CD4-positive, alpha-beta T cell treated with Interleukin-4 for 4 hours (primary cell): Measurements from ENCODE around the gene SPIB.
A peak's percentile ranks its signal among the peaks of the same experiment; 100 is the strongest.

Experiments
- DNase-seq: peaks from one replicate; pipeline ENCODE4 v3.0.0-alpha.2; 2020

Gene SPIB

DNA sequence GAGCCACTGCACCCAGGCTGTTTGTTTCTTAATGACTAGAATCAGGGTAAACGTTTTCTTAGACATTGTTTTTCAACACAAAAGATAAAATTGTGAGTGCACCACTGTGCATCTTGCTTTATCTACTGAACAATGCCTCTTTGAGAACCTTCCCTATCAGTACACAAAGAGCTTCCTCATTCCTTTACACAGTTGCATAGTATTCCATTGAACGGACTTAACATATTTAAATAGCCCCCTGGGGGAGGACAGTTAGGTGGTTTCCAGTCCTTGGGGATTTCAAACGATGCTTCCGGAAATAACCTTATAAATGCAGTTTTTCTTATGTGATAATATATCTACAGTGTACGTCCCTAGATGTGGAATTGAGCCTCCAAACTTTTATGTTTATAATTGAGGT, 26.0 kb upstream of the SPIB start:
- DNase-seq: no peak

DNA sequence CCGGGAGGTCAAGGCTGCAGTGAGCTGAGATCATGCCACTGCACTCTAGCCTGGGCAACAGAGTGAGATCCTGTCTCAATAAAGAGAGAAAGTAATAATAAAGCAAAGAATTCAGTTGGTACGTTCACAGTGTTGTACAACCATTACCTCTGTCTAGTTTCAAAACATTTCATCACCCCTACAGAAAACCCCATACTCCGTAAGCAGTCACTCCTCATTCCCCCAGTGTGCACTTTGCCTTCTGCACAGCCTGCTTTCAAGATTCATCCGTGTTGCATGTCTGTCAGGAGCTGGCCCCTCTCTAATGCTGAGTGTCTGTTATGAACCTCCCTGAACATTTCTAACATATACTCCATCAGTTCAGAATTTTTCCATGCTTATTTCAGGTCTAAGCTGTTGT, 25.1 kb upstream of the SPIB start:
- no peak for DNase-seq

GRCh38 chr19:50394017-50394416, 24.7 kb upstream of the SPIB start:
- no peak for DNase-seq

- DNase-seq: no peak
These were observed 19.9 kb upstream of the SPIB start for GRCh38 chr19:50398675-50399367.

- no peak for DNase-seq
These were observed 19.4 kb upstream of the SPIB start for GRCh38 chr19:50399368-50399745.

GRCh38 chr19:50401605-50402450, 16.9 kb upstream of the SPIB start:
- DNase-seq: no peak

DNA sequence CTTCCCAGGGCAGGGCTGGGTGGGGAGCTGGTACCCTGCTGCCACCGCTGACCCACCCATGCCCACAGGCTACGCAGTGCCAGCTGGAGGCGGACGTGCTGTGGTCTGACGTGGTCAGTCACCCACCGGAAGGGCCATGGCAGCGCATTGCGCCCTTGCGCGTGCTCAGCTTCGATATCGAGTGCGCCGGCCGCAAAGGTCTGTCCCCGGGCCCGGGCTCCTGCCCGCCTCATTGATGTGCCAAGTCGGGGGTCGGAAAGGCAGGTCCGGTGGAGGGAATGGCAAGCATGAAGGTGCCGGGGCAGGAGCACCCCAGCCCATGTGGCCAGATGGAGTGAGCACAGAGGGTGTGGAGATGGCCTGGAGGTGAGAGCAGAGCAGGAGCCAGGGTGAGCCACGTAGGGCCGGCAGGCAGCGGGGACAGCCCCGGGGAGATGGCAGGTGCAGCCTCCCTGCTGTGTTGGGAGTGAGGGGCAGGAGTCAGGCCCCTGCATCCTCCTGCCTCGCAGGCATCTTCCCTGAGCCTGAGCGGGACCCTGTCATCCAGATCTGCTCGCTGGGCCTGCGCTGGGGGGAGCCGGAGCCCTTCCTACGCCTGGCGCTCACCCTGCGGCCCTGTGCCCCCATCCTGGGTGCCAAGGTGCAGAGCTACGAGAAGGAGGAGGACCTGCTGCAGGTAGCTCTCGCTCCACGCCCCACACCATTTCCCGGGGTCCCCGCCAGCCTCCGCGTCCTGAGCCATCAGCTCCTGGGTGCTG, 16.0 kb upstream of the SPIB start:
- no peak for DNase-seq

- no peak for DNase-seq
These were observed 12.4 kb upstream of the SPIB start for GRCh38 chr19:50406156-50406820.

- no peak for DNase-seq
These were observed 11.9 kb upstream of the SPIB start for GRCh38 chr19:50406829-50407228.

GRCh38 chr19:50409347-50409746, 9.4 kb upstream of the SPIB start:
- DNase-seq: no peak

- no peak for DNase-seq
These were observed 8.6 kb upstream of the SPIB start for GRCh38 chr19:50410109-50410508.

DNA sequence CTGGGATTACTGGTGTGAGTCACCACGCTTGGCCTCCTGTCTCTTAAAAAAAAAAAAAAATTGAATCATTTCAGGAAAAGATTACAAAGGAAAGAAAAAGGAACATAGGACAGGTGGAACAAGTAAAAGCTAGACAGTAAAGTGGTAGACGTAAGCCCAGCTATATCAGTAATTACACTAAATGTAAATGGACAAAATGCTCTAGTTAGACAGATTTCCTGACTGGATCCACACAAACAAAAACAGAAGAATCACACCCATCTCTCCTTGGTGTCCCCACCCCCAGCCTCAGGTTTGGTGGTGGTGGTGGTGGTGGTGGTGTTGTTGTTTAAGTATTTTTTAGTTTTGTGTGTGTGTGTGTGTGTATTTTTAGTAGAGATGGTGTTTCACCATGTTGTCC, 6.3 kb upstream of the SPIB start:
- no peak for DNase-seq

DNA sequence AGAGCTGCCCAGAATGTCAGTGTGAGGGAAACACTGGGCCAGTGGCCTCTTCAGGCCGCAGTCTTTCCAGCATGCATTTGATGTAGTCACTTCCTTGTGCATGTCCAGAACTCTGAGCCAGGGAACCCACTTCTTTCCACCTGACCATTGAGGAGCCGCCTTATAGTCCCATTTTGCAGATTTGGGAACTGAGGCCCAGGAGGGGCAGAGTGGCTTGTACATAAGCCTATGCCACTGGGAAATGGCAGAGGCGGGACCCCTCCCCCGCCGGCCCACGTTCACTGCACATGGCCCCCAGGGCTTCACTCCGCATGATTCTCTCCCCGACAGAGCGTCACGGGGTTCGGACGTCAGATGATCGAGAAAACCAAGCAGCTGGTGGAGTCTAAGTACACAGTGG, 5.6 kb upstream of the SPIB start:
- no peak for DNase-seq

- no peak for DNase-seq
These were observed 5.2 kb upstream of the SPIB start for GRCh38 chr19:50413531-50413930.

- DNase-seq: peak; percentile 68
These were observed 3.7 kb upstream of the SPIB start for GRCh38 chr19:50414864-50415660.

- peak; percentile 13 for DNase-seq
These were observed 3.1 kb upstream of the SPIB start for GRCh38 chr19:50415661-50416033.

- no peak for DNase-seq
These were observed 2.4 kb upstream of the SPIB start for GRCh38 chr19:50416034-50416977.

DNA sequence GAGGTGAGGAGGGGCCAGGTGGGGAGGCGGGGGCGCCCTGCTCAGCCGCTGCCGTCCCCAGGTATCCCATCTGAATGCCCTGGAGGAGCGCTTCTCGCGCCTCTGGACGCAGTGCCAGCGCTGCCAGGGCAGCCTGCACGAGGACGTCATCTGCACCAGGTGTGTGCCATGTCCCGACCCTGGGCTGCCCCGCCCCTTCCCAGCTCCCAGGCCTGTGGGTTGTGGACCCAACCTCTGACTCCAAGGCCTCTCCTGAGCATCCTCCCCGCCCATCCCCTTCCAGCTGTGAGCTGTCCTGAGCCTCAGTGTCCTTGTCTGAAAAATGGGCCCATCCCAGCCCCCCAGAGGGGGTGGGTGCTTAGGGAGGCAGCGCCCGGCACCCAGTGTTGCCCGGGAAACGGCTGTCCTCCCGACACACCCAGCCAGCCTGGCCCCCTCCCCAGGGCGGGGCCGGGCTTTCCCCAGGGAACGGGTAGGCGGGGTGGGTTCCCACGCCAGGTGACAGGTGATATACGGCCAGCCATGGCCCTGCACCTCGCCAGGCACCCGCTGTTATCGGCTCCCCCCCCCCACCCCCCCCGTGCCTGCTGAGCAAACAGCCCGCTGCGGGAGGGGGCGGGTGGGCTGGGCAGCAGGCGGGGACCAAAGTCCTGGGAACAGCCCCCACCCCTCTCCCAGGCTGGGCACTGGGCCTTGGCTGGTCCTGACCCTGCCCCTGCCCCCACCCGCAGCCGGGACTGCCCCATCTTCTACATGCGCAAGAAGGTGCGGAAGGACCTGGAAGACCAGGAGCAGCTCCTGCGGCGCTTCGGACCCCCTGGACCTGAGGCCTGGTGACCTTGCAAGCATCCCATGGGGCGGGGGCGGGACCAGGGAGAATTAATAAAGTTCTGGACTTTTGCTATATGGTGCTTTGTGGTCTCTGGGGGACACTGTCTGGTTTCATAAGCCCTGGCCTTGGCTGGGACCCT, 1.3 kb upstream of the SPIB start:
- DNase-seq: no peak

DNA sequence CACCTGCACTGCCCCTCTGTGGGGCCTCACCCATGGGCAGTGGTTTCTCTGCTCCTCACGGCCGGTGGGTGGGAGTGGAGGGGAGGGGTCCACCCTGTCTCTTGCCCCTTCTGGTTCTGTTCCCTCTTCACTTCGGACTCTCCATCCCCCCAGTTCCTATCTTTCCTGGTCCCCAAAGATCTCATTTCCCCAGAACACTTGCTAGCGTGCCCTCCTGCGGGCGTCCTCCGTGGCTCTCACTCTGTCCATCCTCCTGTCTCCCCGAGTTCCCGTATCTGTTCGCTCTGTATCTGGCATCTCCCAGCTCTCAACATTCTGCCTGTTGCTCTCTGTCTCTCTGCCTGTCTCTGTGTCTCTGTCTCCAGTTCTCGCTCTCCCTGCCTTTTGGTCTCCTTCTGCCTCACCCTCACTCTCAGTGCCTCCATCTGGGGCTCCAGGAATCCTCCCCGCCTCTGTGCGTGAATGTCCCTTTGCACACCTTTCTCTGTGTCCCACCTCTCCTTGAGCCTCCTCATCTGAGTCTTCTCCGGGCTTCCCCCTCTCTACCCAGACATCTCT, 363 bp downstream of the SPIB start:
- no peak for DNase-seq

- DNase-seq: no peak
These were observed 870 bp downstream of the SPIB start for GRCh38 chr19:50419580-50420035.
